Left colon (tissue), 2 donors: ENCODE results near the gene RNU1-4. TPM values are rescaled to one million over a fixed set of nuclear protein-coding genes. Genes with fewer than 3 reads are reported as not detected.
"Not testable (repeated sequence)": the region's sequence is repeated elsewhere in the genome, so short reads cannot be mapped to it uniquely, and the experiment has no call there.

Source experiments
- ATAC-seq: fragments of 200-7000 bp; cut with Tn5 transposase; one replicate; pipeline ENCODE4 v1.9.1; 2020; ENCODE audit warnings: mild to moderate bottlenecking, moderate library complexity
- DNase-seq, 2 donors: peaks; one replicate each; pipeline ENCODE4 v3.0.0-alpha.2; 2020
- intact Hi-C, 2 donors: fragments of 100-400 bp; cut with DNase I in 1 of 2; cut with micrococcal nuclease in 1 of 2; formaldehyde crosslinking; loops; one replicate each; pipeline versions ENCODE4 v1.11.2 to v1.14.0; 2022; cut with DNase I, micrococcal nuclease
- total RNA-seq, 2 donors: library from RNA; stranded (reverse); fragmentation: NEBNext Ultra II Directional; extraction: Animal tissue kit (Norgen Biotek cat#: 25700); gene quantifications; one replicate each; pipeline ENCODE4 v1.2.1, GENCODE V29; 2021
- donor health status: DM: no; HTN: no; CAD: no.
- donor health status: DM: yes; HTN: yes; CAD: no.

Gene RNU1-4
- total RNA-seq, 2 donors from 2014 or later: 3,977 to 5,589 TPM

- DNase-seq, intact Hi-C loops, ATAC-seq: not testable (repeated sequence)
These were observed 37.5 kb downstream of the RNU1-4 start for GRCh38 chr1:16777821-16778220.

- DNase-seq, ATAC-seq, intact Hi-C loops: not testable (repeated sequence)
These were observed 39.2 kb downstream of the RNU1-4 start for GRCh38 chr1:16779525-16779924.

- DNase-seq, intact Hi-C loops: not testable (repeated sequence)
- peak; percentile 60 for ATAC-seq
These were observed 40.7 kb downstream of the RNU1-4 start for GRCh38 chr1:16781033-16781432.

- DNase-seq, ATAC-seq, intact Hi-C loops: not testable (repeated sequence)
These were observed 41.3 kb downstream of the RNU1-4 start for GRCh38 chr1:16781625-16782024.

GRCh38 chr1:16784955-16785354 lies 44.6 kb downstream of the RNU1-4 start:
- ATAC-seq, intact Hi-C loops: not testable (repeated sequence)

GRCh38 chr1:16786362-16786761 lies 46.0 kb downstream of the RNU1-4 start:
- DNase-seq, intact Hi-C loops, ATAC-seq: not testable (repeated sequence)

More at GRCh38 chr1:16784955-16785354, 44.6 kb downstream of the RNU1-4 start:
- not testable (repeated sequence) for DNase-seq

- DNase-seq, intact Hi-C loops: not testable (repeated sequence)
- ATAC-seq: peak; percentile 83
These were observed 46.9 kb downstream of the RNU1-4 start for GRCh38 chr1:16787175-16787574.

- DNase-seq, intact Hi-C loops: not testable (repeated sequence)
- ATAC-seq: peak; percentile 75
These were observed 47.4 kb downstream of the RNU1-4 start for GRCh38 chr1:16787711-16788110.

Other genes starting within 250 kb of the RNU1-4 start
- 1,000 to 10,000 TPM; 3,977 to 5,589 TPM for gene RNU1-1, start 226.2 kb upstream of the RNU1-4 start, total RNA-seq
- gene NBPF1, start 127.0 kb upstream of the RNU1-4 start, total RNA-seq: 100 to 1,000 TPM; 101 to 109 TPM
- gene RNU1-3, start 73.6 kb upstream of the RNU1-4 start, total RNA-seq: 1,000 to 10,000 TPM; 3,977 to 5,589 TPM
- 1,000 to 10,000 TPM; 3,977 to 5,589 TPM for gene RNU1-2, start 155.5 kb downstream of the RNU1-4 start, total RNA-seq
- gene CROCC, start 181.4 kb downstream of the RNU1-4 start, total RNA-seq: 10 to 100 TPM; 11.3 to 11.4 TPM
- gene MFAP2, start 240.1 kb downstream of the RNU1-4 start, total RNA-seq: 1 to 10 TPM; 2.7 to 3.9 TPM